ENCODE measurements around the gene RNF150.

The RNF150 gene

GRCh38 chr4:140924761-140925392 lies 208.4 kb downstream of the RNF150 start:
- no peaks in the 10 kb centered on the region for H3K27me3 ChIP-seq (ENCODE audit: insufficient read depth, poor library complexity, severe bottlenecking)
- no peak for TF ChIP-seq CTCF (IDR thresholded peaks at IDR 0.05; ENCODE audit: insufficient read depth, low read length)
- no peak for TF ChIP-seq SPI1 (IDR thresholded peaks at IDR 0.05; ENCODE audit: borderline replicate concordance, low read depth)
- no peak for TF ChIP-seq REST (IDR thresholded peaks at IDR 0.05; ENCODE audit: insufficient replicate concordance, low read depth)
- no peak for TF ChIP-seq POLR2AphosphoS5 (IDR thresholded peaks at IDR 0.05; ENCODE audit: low read depth)
- TF ChIP-seq GABPA (IDR thresholded peaks at IDR 0.05; ENCODE audit: low read depth), result no peak
- no peak for DNase-seq (ENCODE audit: low read depth in 1 of 2, low spot score in 1 of 2)
- no peak overlapping the region for H3K27ac ChIP-seq (replicated peaks)
- no peak overlapping the region for H3K4me3 ChIP-seq (replicated peaks; ENCODE audit: insufficient read depth, low read length)

- DNase-seq (ENCODE audit: low read depth in 1 of 2, low spot score in 1 of 2), result no peak
- Histone ChIP-seq H3K4me3 (replicated peaks; ENCODE audit: insufficient read depth, low read length) (no peak overlapping the region), H3K27me3 (ENCODE audit: insufficient read depth, poor library complexity, severe bottlenecking) (no peaks in the 10 kb centered on the region), H3K27ac (replicated peaks) (no peak overlapping the region)
- no peak for TF ChIP-seq GABPA (IDR thresholded peaks at IDR 0.05; ENCODE audit: low read depth)
- no peak for TF ChIP-seq SPI1 (IDR thresholded peaks at IDR 0.05; ENCODE audit: borderline replicate concordance, low read depth)
- no peak for TF ChIP-seq REST (IDR thresholded peaks at IDR 0.05; ENCODE audit: insufficient replicate concordance, low read depth)
- no peak for TF ChIP-seq POLR2AphosphoS5 (IDR thresholded peaks at IDR 0.05; ENCODE audit: low read depth)
- no peak for TF ChIP-seq CTCF (IDR thresholded peaks at IDR 0.05; ENCODE audit: insufficient read depth, low read length)
These were observed 226.0 kb downstream of the RNF150 start for GRCh38 chr4:140906993-140907962.

GRCh38 chr4:140904904-140905303 lies 228.4 kb downstream of the RNF150 start:
- DNase-seq (ENCODE audit: low read depth in 1 of 2, low spot score in 1 of 2), result no peak
- H3K4me3 ChIP-seq (replicated peaks; ENCODE audit: insufficient read depth, low read length), result no peak overlapping the region
- no peak overlapping the region for H3K27ac ChIP-seq (replicated peaks)
- TF ChIP-seq REST (IDR thresholded peaks at IDR 0.05; ENCODE audit: insufficient replicate concordance, low read depth) (no peak), CTCF (IDR thresholded peaks at IDR 0.05; ENCODE audit: insufficient read depth, low read length) (no peak), POLR2AphosphoS5 (IDR thresholded peaks at IDR 0.05; ENCODE audit: low read depth) (no peak), SPI1 (IDR thresholded peaks at IDR 0.05; ENCODE audit: borderline replicate concordance, low read depth) (no peak), GABPA (IDR thresholded peaks at IDR 0.05; ENCODE audit: low read depth) (no peak)
- no peaks in the 10 kb centered on the region for H3K27me3 ChIP-seq (ENCODE audit: insufficient read depth, poor library complexity, severe bottlenecking)
